HepG2 (cell line): Measurements from ENCODE around the gene AGAP1.

Experiments used
- CHD2 ChIP-seq: IDR thresholded peaks from 2 replicates; pipeline ENCODE4 v1.6.1; 2011; ENCODE audit warnings: low read depth, low read length, improper control_type of control experiment
- POLR2A ChIP-seq, 2 experiments: IDR thresholded peaks; 2 replicates each; pipeline ENCODE4 v1.6.1; 2011; ENCODE audit warnings: low read depth in 2 of 2, low read length in 2 of 2, mild to moderate bottlenecking in 1 of 2, moderate library complexity in 1 of 2; ENCODE audit not compliant: insufficient read depth in 1 of 2
- POLR2AphosphoS5 ChIP-seq: IDR thresholded peaks from 2 replicates; pipeline ENCODE4 v1.6.1; 2012; ENCODE audit warnings: low read depth, low read length
- TARDBP ChIP-seq: sonication (generic); formaldehyde crosslinking; IDR thresholded peaks from 2 replicates; pipeline ENCODE4 v1.8.0; 2022; ENCODE audit warnings: mild to moderate bottlenecking, missing genetic modification reagents
- ZBTB21 ChIP-seq: sonication (generic); formaldehyde crosslinking; IDR thresholded peaks from 2 replicates; pipeline ENCODE4 v1.4.0; 2020; ENCODE audit warnings: missing genetic modification reagents
- ZFP36 ChIP-seq: fragments of 150-350 bp; IDR thresholded peaks from 2 replicates; pipeline ENCODE4 v1.6.1; 2018; ENCODE audit warnings: borderline replicate concordance, low read length, low read depth; ENCODE audit not compliant: partially characterized antibody
- ZNF253 ChIP-seq: sonication (generic); formaldehyde crosslinking; IDR thresholded peaks from 2 replicates; pipeline ENCODE4 v1.8.0; 2022; ENCODE audit warnings: mild to moderate bottlenecking, missing genetic modification reagents, borderline replicate concordance
- ZZZ3 ChIP-seq: sonication (generic); formaldehyde crosslinking; IDR thresholded peaks from 2 replicates; pipeline ENCODE4 v1.4.0; 2020; ENCODE audit warnings: missing genetic modification reagents, mild to moderate bottlenecking, borderline replicate concordance
- TF ChIP-seq, protein P1 (sequence below): sonication (generic); formaldehyde crosslinking; IDR thresholded peaks from 2 replicates; pipeline ENCODE4 v1.9.0; 2021; ENCODE audit warnings: missing genetic modification reagents, borderline replicate concordance
- TF ChIP-seq, protein P2 (sequence below): sonication (generic); formaldehyde crosslinking; IDR thresholded peaks from 2 replicates; pipeline ENCODE4 v1.8.1; 2022; ENCODE audit warnings: low read depth, mild to moderate bottlenecking, missing genetic modification reagents
- TF ChIP-seq, protein P3 (sequence below): sonication (generic); formaldehyde crosslinking; IDR thresholded peaks from 2 replicates; pipeline ENCODE4 v1.5.0; 2020; ENCODE audit warnings: mild to moderate bottlenecking, missing genetic modification reagents, moderate library complexity
- TF ChIP-seq, protein P4 (sequence below): sonication (generic); formaldehyde crosslinking; IDR thresholded peaks from 2 replicates; pipeline ENCODE4 v1.4.0; 2020; ENCODE audit warnings: missing genetic modification reagents, mild to moderate bottlenecking, borderline replicate concordance
- TF ChIP-seq, protein P5 (sequence below): sonication (generic); formaldehyde crosslinking; IDR thresholded peaks from 2 replicates; pipeline ENCODE4 v1.5.0; 2020; ENCODE audit warnings: mild to moderate bottlenecking, missing genetic modification reagents

DNA sequence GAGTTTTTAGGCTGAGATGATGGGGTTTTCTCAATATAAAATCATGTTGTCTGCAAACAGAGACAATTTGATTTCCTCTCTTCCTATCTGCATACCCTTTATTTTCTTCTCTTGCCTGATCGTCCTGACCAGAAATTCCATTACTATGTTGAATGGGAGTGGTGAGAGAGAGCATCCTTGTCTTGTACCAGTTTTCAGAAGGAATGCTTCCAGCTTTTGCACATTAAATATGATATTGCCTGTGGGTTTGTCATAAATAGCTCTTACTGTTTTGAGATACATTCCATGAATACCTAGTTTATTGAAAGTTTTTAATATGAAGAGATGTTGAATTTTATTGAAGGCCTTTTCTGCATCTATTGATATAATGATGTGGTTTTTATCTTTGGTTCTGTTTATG lies 492.5 kb downstream of the AGAP1 start:
- TF ChIP-seq ZNF253 (CRISPR knock-in tag) (no peak), POLR2A (IDR thresholded peaks at IDR 0.05; ENCODE audit: insufficient read depth in 1 of 2, low read depth in 2 of 2, low read length in 2 of 2) (no peak), POLR2AphosphoS5 (no peak), ZBTB21 (CRISPR knock-in tag) (no peak), ZZZ3 (no peak), CHD2 (no peak), TARDBP (CRISPR knock-in tag) (no peak), ZFP36 (no peak)
- TF ChIP-seq, protein P1, sequence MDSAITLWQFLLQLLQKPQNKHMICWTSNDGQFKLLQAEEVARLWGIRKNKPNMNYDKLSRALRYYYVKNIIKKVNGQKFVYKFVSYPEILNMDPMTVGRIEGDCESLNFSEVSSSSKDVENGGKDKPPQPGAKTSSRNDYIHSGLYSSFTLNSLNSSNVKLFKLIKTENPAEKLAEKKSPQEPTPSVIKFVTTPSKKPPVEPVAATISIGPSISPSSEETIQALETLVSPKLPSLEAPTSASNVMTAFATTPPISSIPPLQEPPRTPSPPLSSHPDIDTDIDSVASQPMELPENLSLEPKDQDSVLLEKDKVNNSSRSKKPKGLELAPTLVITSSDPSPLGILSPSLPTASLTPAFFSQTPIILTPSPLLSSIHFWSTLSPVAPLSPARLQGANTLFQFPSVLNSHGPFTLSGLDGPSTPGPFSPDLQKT (CRISPR knock-in tag), result no peak
- TF ChIP-seq, protein P2, sequence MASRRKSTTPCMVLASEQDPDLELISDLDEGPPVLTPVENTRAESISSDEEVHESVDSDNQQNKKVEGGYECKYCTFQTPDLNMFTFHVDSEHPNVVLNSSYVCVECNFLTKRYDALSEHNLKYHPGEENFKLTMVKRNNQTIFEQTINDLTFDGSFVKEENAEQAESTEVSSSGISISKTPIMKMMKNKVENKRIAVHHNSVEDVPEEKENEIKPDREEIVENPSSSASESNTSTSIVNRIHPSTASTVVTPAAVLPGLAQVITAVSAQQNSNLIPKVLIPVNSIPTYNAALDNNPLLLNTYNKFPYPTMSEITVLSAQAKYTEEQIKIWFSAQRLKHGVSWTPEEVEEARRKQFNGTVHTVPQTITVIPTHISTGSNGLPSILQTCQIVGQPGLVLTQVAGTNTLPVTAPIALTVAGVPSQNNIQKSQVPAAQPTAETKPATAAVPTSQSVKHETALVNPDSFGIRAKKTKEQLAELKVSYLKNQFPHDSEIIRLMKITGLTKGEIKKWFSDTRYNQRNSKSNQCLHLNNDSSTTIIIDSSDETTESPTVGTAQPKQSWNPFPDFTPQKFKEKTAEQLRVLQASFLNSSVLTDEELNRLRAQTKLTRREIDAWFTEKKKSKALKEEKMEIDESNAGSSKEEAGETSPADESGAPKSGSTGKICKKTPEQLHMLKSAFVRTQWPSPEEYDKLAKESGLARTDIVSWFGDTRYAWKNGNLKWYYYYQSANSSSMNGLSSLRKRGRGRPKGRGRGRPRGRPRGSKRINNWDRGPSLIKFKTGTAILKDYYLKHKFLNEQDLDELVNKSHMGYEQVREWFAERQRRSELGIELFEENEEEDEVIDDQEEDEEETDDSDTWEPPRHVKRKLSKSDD (CRISPR knock-in tag), result no peak
- TF ChIP-seq, protein P3, sequence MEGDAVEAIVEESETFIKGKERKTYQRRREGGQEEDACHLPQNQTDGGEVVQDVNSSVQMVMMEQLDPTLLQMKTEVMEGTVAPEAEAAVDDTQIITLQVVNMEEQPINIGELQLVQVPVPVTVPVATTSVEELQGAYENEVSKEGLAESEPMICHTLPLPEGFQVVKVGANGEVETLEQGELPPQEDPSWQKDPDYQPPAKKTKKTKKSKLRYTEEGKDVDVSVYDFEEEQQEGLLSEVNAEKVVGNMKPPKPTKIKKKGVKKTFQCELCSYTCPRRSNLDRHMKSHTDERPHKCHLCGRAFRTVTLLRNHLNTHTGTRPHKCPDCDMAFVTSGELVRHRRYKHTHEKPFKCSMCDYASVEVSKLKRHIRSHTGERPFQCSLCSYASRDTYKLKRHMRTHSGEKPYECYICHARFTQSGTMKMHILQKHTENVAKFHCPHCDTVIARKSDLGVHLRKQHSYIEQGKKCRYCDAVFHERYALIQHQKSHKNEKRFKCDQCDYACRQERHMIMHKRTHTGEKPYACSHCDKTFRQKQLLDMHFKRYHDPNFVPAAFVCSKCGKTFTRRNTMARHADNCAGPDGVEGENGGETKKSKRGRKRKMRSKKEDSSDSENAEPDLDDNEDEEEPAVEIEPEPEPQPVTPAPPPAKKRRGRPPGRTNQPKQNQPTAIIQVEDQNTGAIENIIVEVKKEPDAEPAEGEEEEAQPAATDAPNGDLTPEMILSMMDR, result no peak
- TF ChIP-seq, protein P4, sequence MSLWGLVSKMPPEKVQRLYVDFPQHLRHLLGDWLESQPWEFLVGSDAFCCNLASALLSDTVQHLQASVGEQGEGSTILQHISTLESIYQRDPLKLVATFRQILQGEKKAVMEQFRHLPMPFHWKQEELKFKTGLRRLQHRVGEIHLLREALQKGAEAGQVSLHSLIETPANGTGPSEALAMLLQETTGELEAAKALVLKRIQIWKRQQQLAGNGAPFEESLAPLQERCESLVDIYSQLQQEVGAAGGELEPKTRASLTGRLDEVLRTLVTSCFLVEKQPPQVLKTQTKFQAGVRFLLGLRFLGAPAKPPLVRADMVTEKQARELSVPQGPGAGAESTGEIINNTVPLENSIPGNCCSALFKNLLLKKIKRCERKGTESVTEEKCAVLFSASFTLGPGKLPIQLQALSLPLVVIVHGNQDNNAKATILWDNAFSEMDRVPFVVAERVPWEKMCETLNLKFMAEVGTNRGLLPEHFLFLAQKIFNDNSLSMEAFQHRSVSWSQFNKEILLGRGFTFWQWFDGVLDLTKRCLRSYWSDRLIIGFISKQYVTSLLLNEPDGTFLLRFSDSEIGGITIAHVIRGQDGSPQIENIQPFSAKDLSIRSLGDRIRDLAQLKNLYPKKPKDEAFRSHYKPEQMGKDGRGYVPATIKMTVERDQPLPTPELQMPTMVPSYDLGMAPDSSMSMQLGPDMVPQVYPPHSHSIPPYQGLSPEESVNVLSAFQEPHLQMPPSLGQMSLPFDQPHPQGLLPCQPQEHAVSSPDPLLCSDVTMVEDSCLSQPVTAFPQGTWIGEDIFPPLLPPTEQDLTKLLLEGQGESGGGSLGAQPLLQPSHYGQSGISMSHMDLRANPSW (CRISPR knock-in tag), result no peak
- TF ChIP-seq, protein P5, sequence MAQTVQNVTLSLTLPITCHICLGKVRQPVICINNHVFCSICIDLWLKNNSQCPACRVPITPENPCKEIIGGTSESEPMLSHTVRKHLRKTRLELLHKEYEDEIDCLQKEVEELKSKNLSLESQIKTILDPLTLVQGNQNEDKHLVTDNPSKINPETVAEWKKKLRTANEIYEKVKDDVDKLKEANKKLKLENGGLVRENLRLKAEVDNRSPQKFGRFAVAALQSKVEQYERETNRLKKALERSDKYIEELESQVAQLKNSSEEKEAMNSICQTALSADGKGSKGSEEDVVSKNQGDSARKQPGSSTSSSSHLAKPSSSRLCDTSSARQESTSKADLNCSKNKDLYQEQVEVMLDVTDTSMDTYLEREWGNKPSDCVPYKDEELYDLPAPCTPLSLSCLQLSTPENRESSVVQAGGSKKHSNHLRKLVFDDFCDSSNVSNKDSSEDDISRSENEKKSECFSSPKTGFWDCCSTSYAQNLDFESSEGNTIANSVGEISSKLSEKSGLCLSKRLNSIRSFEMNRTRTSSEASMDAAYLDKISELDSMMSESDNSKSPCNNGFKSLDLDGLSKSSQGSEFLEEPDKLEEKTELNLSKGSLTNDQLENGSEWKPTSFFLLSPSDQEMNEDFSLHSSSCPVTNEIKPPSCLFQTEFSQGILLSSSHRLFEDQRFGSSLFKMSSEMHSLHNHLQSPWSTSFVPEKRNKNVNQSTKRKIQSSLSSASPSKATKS (CRISPR knock-in tag), result no peak
